GM20000 (cell line): ENCODE results near the gene MARCO.

Source experiments
- DNase-seq: peaks from one replicate; pipeline ENCODE4 v3.0.0; 2012; ENCODE audit warnings: low spot score
- CTCF ChIP-seq: IDR thresholded peaks from 2 replicates; pipeline ENCODE4 v1.5.1; 2012; ENCODE audit warnings: mild to moderate bottlenecking, control low read depth; ENCODE audit errors: extremely low read depth, missing control alignments

MARCO gene

GRCh38 chr2:118929059-118929458 is 12.9 kb upstream of the MARCO start:
- no peak for TF ChIP-seq CTCF
- DNase-seq: no peak

DNA sequence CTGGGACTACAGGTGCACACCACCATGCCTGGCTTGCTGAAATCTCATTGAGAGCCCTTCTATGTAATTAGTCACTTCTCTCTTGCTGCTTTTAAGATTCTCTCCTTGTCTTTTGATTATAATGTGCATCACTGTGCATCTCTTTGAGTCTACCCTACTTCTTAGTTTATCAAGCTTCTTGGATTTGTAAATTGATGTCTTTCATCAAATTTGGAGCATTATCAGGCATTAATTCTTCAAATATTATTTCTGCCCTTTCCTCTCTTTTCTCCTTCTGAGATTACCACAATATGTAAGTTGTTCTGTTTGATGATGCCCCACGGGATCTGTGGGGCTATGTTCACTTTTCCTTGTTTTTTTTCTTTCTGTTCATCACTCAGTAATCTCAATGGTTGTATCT is 9.0 kb upstream of the MARCO start:
- DNase-seq: no peak
- no peak for TF ChIP-seq CTCF

DNA sequence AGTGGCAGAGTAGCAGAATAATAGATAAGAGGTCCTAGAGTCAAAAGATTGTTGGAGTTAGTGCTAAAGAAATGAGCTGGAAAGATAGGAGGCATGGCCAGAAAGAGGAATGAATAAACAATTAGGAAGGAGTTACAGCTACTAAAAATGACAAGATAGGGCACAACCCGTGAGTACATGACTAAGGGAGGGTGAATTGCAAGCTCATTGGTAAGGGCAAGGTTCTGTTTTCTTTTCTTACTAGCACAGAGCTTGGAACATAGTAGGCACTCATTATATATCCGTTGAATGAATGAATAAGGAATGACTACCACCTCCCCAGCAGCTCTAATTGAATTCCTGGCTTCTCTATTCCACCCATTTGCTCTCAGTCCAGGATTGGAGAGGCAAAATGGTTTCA is 5.7 kb upstream of the MARCO start:
- no peak for DNase-seq
- no peak for TF ChIP-seq CTCF

DNA sequence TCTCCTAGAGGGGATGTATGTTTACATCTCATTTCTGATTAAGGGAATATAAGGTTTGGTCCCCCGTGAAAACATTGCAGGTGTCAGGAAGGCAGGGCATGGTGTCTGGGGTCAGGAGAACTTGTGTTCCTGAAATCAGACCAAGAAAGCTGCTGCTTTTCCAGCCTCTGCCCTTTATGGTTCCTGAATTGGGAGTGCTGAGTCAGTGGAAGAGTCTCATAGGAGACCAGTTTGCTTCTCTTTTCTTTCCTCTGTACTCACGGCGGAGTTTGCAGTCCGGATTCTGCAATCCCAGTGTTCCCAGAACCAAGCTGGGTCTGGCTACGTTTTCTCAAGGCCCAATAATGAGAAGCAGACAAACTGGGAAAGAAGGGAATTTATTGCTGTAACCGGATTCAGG is 5.1 kb upstream of the MARCO start:
- no peak for DNase-seq
- TF ChIP-seq CTCF: no peak

DNA sequence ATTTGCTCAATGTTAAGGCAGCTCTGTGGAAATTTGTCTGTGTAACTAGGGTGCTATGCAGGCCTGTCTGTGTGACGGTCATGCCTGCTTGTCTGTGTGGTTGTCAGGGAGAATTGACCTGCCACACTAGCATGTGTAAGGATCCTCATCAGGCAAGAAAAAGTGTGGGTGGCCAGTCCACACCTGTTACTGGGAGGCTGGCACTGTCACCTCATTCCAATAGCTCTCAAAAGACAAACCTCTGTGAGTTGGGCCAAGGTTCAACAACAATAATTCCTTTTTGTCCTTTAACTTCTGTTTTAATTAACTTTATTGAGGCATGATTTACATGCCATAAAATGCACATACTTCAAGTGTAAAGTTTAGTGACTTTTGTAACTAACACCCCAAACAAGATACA is 4.2 kb upstream of the MARCO start:
- TF ChIP-seq CTCF: no peak

DNA sequence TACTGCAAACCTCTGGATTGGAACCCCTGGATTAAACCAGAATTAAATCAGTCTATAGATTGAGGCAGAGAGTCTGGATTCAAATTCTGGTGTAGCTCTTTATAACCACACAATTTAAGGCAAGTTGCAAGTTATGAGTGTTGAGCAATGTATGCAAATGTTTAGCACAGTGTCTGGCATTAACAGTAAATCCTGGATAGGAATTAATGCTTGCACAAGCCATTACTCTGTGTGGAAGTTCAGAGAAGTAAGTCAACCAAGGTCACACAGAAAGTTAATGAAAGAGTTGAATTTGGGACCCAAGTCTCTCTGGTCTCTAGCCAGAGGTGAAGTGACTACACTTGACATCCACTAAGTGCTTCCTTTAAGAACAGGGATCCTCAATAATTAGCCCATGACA is 2.0 kb upstream of the MARCO start:
- no peak for DNase-seq
- no peak for TF ChIP-seq CTCF

More for the DNA sequence above, 4.2 kb upstream of the MARCO start:
- no peak for DNase-seq

GRCh38 chr2:118940486-118941120 is 1.4 kb upstream of the MARCO start:
- no peak for DNase-seq
- no peak for TF ChIP-seq CTCF
